H1 (cell line): ENCODE data around the gene MFN1. TPM values are rescaled to one million over a fixed set of nuclear protein-coding genes. Genes with fewer than 3 reads are reported as not detected.

Experiments used
- CTCF ChIA-PET: fragments of 300-600 bp; sonication (Branson Sonifier 250); formaldehyde crosslinking; loops from one replicate; lab custom pipeline; 2021; ENCODE audit not compliant: partially characterized antibody; lab: Charles Lee
- POLR2A ChIA-PET: fragments of 300-600 bp; sonication (Branson Sonifier 250); formaldehyde crosslinking; loops from one replicate; lab custom pipeline; 2021; ENCODE audit warnings: inconsistent platforms; ENCODE audit not compliant: partially characterized antibody; lab: Charles Lee
- DNase-seq, 2 experiments: peaks; one replicate each; pipeline versions ENCODE4 v3.0.0 to v3.0.0-alpha.2; 2010 to 2022; ENCODE audit warnings: low spot score in 2 of 2, low read depth in 1 of 2, mixed read lengths in 1 of 2
- FAIRE-seq: peaks from 2 replicates; lab custom pipeline; 2011; peaks lifted over from hg19 to GRCh38; lab: Jason Lieb, UNC
- H2AFZ ChIP-seq: 2 replicates; pipeline ENCODE4 v1.8.1; 2012; ENCODE audit warnings: low read length, inconsistent platforms
- H2AK5ac ChIP-seq: 2 replicates; pipeline ENCODE4 v1.6.1; 2013; ENCODE audit warnings: low read depth, low read length
- H2BK120ac ChIP-seq: replicated peaks from 2 replicates; pipeline ENCODE3; 2013; ENCODE audit warnings: low read depth, low read length, inconsistent platforms
- H2BK12ac ChIP-seq: 2 replicates; pipeline ENCODE4 v1.6.1; 2013; ENCODE audit warnings: low read depth, low read length
- H2BK15ac ChIP-seq: 2 replicates; pipeline ENCODE4 v1.6.1; 2013; ENCODE audit warnings: low read length
- H2BK20ac ChIP-seq: 2 replicates; pipeline ENCODE4 v1.6.1; 2013; ENCODE audit warnings: low read length
- H2BK5ac ChIP-seq: 2 replicates; pipeline ENCODE4 v1.6.1; 2013; ENCODE audit warnings: low read depth, low read length
- H3K14ac ChIP-seq: 2 replicates; pipeline ENCODE4 v1.6.1; 2013; ENCODE audit warnings: inconsistent platforms; ENCODE audit not compliant: insufficient read length
- H3K18ac ChIP-seq: 2 replicates; pipeline ENCODE4 v1.6.1; 2013; ENCODE audit warnings: low read length; ENCODE audit errors: extremely low read depth
- H3K23ac ChIP-seq: 2 replicates; pipeline ENCODE4 v1.6.1; 2013; ENCODE audit warnings: inconsistent platforms; ENCODE audit not compliant: insufficient read length
- H3K23me2 ChIP-seq: 2 replicates; pipeline ENCODE4 v1.6.1; 2013; ENCODE audit warnings: low read depth, low read length
- H3K27ac ChIP-seq: 2 replicates; pipeline ENCODE4 v1.6.1; 2011; ENCODE audit warnings: low read depth, low read length, inconsistent platforms
- H3K27me3 ChIP-seq, 4 experiments: replicated peaks in 1 of 4; 1 replicate in 1 of 4; 2 replicates in 3 of 4; pipeline versions ENCODE4 v1.6.1 to v1.8.1; 2011 to 2013; ENCODE audit warnings: low read length in 3 of 4, mild to moderate bottlenecking in 3 of 4, inconsistent platforms in 2 of 4, mixed read lengths in 2 of 4, moderate library complexity in 1 of 4; ENCODE audit not compliant: control insufficient read depth in 3 of 4, insufficient read depth in 3 of 4; ENCODE audit errors: extremely low read depth in 1 of 4
- H3K36me3 ChIP-seq, 4 experiments: 2 replicates each; pipeline versions ENCODE4 v1.6.1 to v1.8.1; 2011 to 2013; ENCODE audit warnings: mild to moderate bottlenecking in 4 of 4, low read length in 3 of 4, moderate library complexity in 2 of 4, control low read depth in 1 of 4, inconsistent platforms in 1 of 4; ENCODE audit not compliant: insufficient read depth in 4 of 4, control insufficient read depth in 2 of 4
- H3K4ac ChIP-seq: replicated peaks from 2 replicates; pipeline ENCODE3; 2013; ENCODE audit warnings: low read length, low read depth, mixed read lengths, inconsistent platforms; ENCODE audit not compliant: insufficient read length
- H3K4me1 ChIP-seq, 4 experiments: replicated peaks in 1 of 4; 1 replicate in 1 of 4; 2 replicates in 3 of 4; pipeline versions ENCODE4 v1.6.1 to v1.8.1; 2011 to 2013; ENCODE audit warnings: low read length in 3 of 4, inconsistent platforms in 2 of 4, mixed read lengths in 1 of 4; ENCODE audit not compliant: insufficient read depth in 4 of 4, control insufficient read depth in 3 of 4
- H3K4me2 ChIP-seq, 2 experiments: 2 replicates each; pipeline versions ENCODE4 v1.6.1 to v1.8.1; 2011 to 2013; ENCODE audit warnings: low read depth in 2 of 2, low read length in 2 of 2, control low read depth in 1 of 2, inconsistent platforms in 1 of 2, mild to moderate bottlenecking in 1 of 2; ENCODE audit not compliant: insufficient read depth in 1 of 2
- H3K4me3 ChIP-seq, 4 experiments: fragments of 200-600, 300-600 bp in 1 of 4; sonication (generic), shearing (Covaris generic), sonication (Bioruptor Twin) in 1 of 4; 2 replicates each; pipeline versions ENCODE4 v1.5.1 to v1.8.1; 2011 to 2016; ENCODE audit warnings: low read length in 4 of 4, low read depth in 3 of 4, control low read depth in 2 of 4, inconsistent platforms in 2 of 4, mild to moderate bottlenecking in 2 of 4, mixed read lengths in 1 of 4, moderate library complexity in 1 of 4; ENCODE audit not compliant: insufficient read depth in 2 of 4; ENCODE audit errors: extremely low read depth in 1 of 4
- H3K56ac ChIP-seq: replicated peaks from 2 replicates; pipeline ENCODE3; 2013; ENCODE audit warnings: low read depth, mild to moderate bottlenecking, mixed read lengths, low read length, inconsistent platforms; ENCODE audit not compliant: insufficient read length
- H3K79me1 ChIP-seq: 2 replicates; pipeline ENCODE4 v1.6.1; 2013; ENCODE audit warnings: low read depth, low read length, control low read depth
- H3K79me2 ChIP-seq, 2 experiments: 2 replicates each; pipeline versions ENCODE4 v1.6.1 to v1.8.1; 2012 to 2013; ENCODE audit warnings: low read length in 2 of 2, mild to moderate bottlenecking in 2 of 2, inconsistent platforms in 1 of 2; ENCODE audit not compliant: insufficient read depth in 2 of 2, control insufficient read depth in 1 of 2
- H3K9ac ChIP-seq, 4 experiments: replicated peaks in 1 of 4; 1 replicate in 1 of 4; 2 replicates in 3 of 4; pipeline versions ENCODE4 v1.6.1 to v1.8.1; 2011 to 2013; ENCODE audit warnings: low read depth in 3 of 4, low read length in 3 of 4, control low read depth in 2 of 4, mild to moderate bottlenecking in 2 of 4, moderate library complexity in 2 of 4, inconsistent platforms in 1 of 4; ENCODE audit errors: extremely low read depth in 1 of 4
- H3K9me3 ChIP-seq, 2 experiments: 2 replicates each; pipeline versions ENCODE4 v1.6.1 to v1.8.1; 2012 to 2013; ENCODE audit warnings: mild to moderate bottlenecking in 2 of 2, moderate library complexity in 2 of 2, control low read depth in 1 of 2, inconsistent platforms in 1 of 2, low read depth in 1 of 2, low read length in 1 of 2, mixed read lengths in 1 of 2; ENCODE audit not compliant: insufficient read depth in 2 of 2
- H4K20me1 ChIP-seq, 2 experiments: replicated peaks in 1 of 2; 2 replicates each; pipeline versions ENCODE3 to v1.8.1; 2011 to 2013; ENCODE audit warnings: inconsistent platforms in 2 of 2, low read length in 2 of 2, mild to moderate bottlenecking in 1 of 2; ENCODE audit not compliant: insufficient read depth in 2 of 2, control insufficient read depth in 1 of 2
- H4K5ac ChIP-seq: 2 replicates; pipeline ENCODE4 v1.6.1; 2013; ENCODE audit warnings: low read length, low read depth, mixed read lengths, inconsistent platforms; ENCODE audit not compliant: insufficient read length
- H4K8ac ChIP-seq: 2 replicates; pipeline ENCODE4 v1.8.0; 2013; ENCODE audit warnings: mild to moderate bottlenecking, moderate library complexity, low read length, inconsistent platforms; ENCODE audit not compliant: insufficient read depth; ENCODE audit errors: extremely low read depth
- H4K91ac ChIP-seq: replicated peaks from 2 replicates; pipeline ENCODE3; 2013; ENCODE audit warnings: low read length, mixed read lengths, inconsistent platforms; ENCODE audit not compliant: insufficient read length
- CREB1 ChIP-seq: IDR thresholded peaks from 2 replicates; pipeline ENCODE4 v1.6.1; 2012; ENCODE audit warnings: inconsistent platforms
- EZH2 ChIP-seq: fragments of 200-600 bp; sonication (generic); IDR thresholded peaks from 2 replicates; pipeline ENCODE4 v1.7.1; 2012; ENCODE audit warnings: low read depth, mild to moderate bottlenecking, moderate library complexity, low read length, inconsistent platforms; ENCODE audit not compliant: severe bottlenecking
- PHF8 ChIP-seq: fragments of 200-600 bp; sonication (generic); conservative IDR thresholded peaks from 2 replicates; pipeline ENCODE4 v1.7.1; 2012; ENCODE audit warnings: low read depth, mild to moderate bottlenecking, inconsistent platforms, low read length, moderate library complexity
- POLR2AphosphoS5 ChIP-seq: IDR thresholded peaks from 2 replicates; pipeline ENCODE4 v1.6.1; 2011; ENCODE audit warnings: low read depth, low read length
- RFX5 ChIP-seq: IDR thresholded peaks from 2 replicates; pipeline ENCODE4 v1.6.1; 2011; ENCODE audit warnings: low read depth, low read length, improper control_type of control experiment, borderline replicate concordance
- ZNF274 ChIP-seq: IDR thresholded peaks from 2 replicates; pipeline ENCODE4 v1.7.0; 2012; ENCODE audit warnings: low read length, borderline replicate concordance; ENCODE audit errors: extremely low read depth
- polyA plus RNA-seq, 7 experiments: library from polyadenylated mRNA; depleted of rRNA in 3 of 7; stranded (reverse) in 5 of 7; unstranded in 2 of 7; fragments of >200 nt in 5 of 7; fragments of 200-250 nt in 2 of 7; gene quantifications; 1 replicate in 5 of 7; 2 replicates in 1 of 7; 4 replicates in 1 of 7; pipeline versions ENCODE4 v1.2.1 to v1.2.3, GENCODE V29; 2011 to 2013; ENCODE audit warnings: missing spikeins in 2 of 7, mixed read lengths in 2 of 7
- total RNA-seq: library from RNA; stranded (reverse); fragmentation: NEBNext Ultra II Directional; extraction: Animal tissue kit (Norgen Biotek cat#: 25700); gene quantifications from 2 replicates; pipeline ENCODE4 v1.2.1, GENCODE V29; 2021
- TF ChIP-seq, protein P1 (sequence below): IDR thresholded peaks from 2 replicates; pipeline ENCODE4 v1.6.1; 2011; ENCODE audit warnings: low read depth, mild to moderate bottlenecking, low read length; ENCODE audit not compliant: insufficient read depth

The MFN1 gene
- total and polyA plus RNA-seq, 2 of the 8 experiments (the other 6 are each of a cell fraction or from before 2014, with no cell fraction given), result 9.1 to 35.6 TPM

DNA sequence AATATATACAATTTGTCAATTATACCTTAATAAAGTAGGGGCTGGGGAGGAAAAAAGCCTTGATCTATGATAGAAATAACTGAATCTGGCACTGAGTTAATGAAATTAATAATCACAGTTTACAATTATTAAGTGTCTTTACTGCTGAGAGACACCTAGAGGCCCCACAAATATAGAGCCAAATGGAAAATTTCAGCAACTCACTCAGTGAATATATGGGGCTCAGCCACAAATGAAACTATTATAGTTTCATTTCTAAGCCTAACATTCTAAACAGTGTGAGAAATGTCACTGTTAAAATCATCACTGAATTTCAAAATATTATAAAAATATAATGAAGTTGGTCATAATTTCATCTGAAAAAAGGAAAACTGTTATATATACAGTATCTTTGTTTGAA lies 63.5 kb downstream of the MFN1 start:
- no peaks in the 10 kb centered on the region for H3K23me2 ChIP-seq
- no peak overlapping the region for H3K27ac ChIP-seq
- no peak overlapping the region for H2BK12ac ChIP-seq
- H3K27me3 ChIP-seq, result no peaks in the 10 kb centered on the region
- DNase-seq (no peak), FAIRE-seq (no peak)
- H3K9ac ChIP-seq, result no peak overlapping the region
- H3K9me3 ChIP-seq, result no peaks in the 10 kb centered on the region
- H3K4me2 ChIP-seq, result no peak overlapping the region
- no peaks in the 10 kb centered on the region for H3K79me1 ChIP-seq
- no peak overlapping the region for H2BK20ac ChIP-seq
- no peak overlapping the region for H2BK120ac ChIP-seq
- H4K8ac ChIP-seq, result no peak overlapping the region
- H3K36me3 ChIP-seq, result no peaks in the 10 kb centered on the region
- no peak overlapping the region for H3K23ac ChIP-seq
- no peak overlapping the region for H3K4me3 ChIP-seq
- H2BK15ac ChIP-seq, result no peak overlapping the region
- no peaks in the 10 kb centered on the region for H4K20me1 ChIP-seq
- no peak for TF ChIP-seq RFX5
- TF ChIP-seq PHF8, result no peak
- TF ChIP-seq, protein P1, sequence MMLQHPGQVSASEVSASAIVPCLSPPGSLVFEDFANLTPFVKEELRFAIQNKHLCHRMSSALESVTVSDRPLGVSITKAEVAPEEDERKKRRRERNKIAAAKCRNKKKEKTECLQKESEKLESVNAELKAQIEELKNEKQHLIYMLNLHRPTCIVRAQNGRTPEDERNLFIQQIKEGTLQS, result no peak
- TF ChIP-seq CREB1, result no peak
- no peak for TF ChIP-seq EZH2
- TF ChIP-seq ZNF274, result no peak
- TF ChIP-seq POLR2AphosphoS5, result no peak
- H3K4ac ChIP-seq, result no peak overlapping the region
- H4K91ac ChIP-seq, result no peak overlapping the region
- H3K56ac ChIP-seq, result no peak overlapping the region
- 0 out of 7 replicates have a peak, but pooled peaks cover 0 to 3% (median 0%) of the 10 kb centered on the region in 4 experiments for H3K4me1 ChIP-seq
- POLR2A ChIA-PET, result no interaction called here
- no peak overlapping the region for H3K18ac ChIP-seq
- H3K14ac ChIP-seq, result no peak overlapping the region
- no peak overlapping the region for H2BK5ac ChIP-seq
- no peaks in the 10 kb centered on the region for H3K79me2 ChIP-seq
- no peak overlapping the region for H2AFZ ChIP-seq
- H4K5ac ChIP-seq, result no peak overlapping the region
- no peak overlapping the region for H2AK5ac ChIP-seq
- CTCF ChIA-PET, result interaction anchor here (3.1 kb wide), 1 partner anchor 146 kb away, joined by 12 read pairs; no protein-coding TSS in a partner anchor
